D721Med (cell line): ENCODE measurements around the gene H2AZ1.

Source experiments
- DNase-seq: peaks from one replicate; pipeline ENCODE4 v3.0.0; 2011; ENCODE audit warnings: low spot score; ENCODE audit not compliant: insufficient read length
- FAIRE-seq: peaks from 2 replicates; lab custom pipeline; 2011; peaks lifted over from hg19 to GRCh38; lab: Jason Lieb, UNC
- TF ChIP-seq, protein P1 (sequence below): IDR thresholded peaks from 2 replicates; pipeline ENCODE4 v1.5.1; 2012; ENCODE audit warnings: mild to moderate bottlenecking, control low read depth; ENCODE audit not compliant: insufficient read depth; ENCODE audit errors: missing control alignments

The H2AZ1 gene

DNA sequence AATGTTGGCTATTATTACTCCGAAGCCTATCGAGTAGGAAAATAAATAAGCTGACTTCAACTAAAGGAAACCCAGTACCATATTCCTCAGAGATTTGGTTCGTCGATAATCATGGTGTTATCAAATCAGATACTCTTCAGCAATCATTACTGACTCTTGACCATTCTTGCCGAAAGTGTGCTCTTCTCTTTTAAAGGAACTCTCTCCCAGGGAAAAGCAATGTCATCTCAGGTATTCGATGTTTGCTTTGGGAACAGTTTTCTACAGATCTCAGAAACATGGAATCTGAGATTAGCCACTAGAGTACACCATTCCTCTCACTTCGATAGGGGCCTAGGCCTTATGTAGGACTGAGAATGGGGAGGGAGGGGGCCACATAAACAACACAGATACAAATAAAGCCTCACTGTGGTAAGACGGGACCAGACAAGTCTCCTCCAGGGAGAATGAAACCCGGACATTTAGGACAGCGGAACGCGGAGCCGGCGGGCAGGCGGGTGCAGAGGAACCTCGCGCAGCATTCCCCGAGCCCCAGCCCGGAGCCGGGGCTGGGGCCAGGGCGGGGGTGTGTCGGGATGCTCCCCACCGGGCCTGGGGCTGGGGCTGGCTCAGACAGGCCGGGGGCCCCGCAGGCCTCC, 4.2 kb downstream of the H2AZ1 start:
- no peak for FAIRE-seq
- DNase-seq: no peak
- TF ChIP-seq, protein P1, sequence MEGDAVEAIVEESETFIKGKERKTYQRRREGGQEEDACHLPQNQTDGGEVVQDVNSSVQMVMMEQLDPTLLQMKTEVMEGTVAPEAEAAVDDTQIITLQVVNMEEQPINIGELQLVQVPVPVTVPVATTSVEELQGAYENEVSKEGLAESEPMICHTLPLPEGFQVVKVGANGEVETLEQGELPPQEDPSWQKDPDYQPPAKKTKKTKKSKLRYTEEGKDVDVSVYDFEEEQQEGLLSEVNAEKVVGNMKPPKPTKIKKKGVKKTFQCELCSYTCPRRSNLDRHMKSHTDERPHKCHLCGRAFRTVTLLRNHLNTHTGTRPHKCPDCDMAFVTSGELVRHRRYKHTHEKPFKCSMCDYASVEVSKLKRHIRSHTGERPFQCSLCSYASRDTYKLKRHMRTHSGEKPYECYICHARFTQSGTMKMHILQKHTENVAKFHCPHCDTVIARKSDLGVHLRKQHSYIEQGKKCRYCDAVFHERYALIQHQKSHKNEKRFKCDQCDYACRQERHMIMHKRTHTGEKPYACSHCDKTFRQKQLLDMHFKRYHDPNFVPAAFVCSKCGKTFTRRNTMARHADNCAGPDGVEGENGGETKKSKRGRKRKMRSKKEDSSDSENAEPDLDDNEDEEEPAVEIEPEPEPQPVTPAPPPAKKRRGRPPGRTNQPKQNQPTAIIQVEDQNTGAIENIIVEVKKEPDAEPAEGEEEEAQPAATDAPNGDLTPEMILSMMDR: no peak

DNA sequence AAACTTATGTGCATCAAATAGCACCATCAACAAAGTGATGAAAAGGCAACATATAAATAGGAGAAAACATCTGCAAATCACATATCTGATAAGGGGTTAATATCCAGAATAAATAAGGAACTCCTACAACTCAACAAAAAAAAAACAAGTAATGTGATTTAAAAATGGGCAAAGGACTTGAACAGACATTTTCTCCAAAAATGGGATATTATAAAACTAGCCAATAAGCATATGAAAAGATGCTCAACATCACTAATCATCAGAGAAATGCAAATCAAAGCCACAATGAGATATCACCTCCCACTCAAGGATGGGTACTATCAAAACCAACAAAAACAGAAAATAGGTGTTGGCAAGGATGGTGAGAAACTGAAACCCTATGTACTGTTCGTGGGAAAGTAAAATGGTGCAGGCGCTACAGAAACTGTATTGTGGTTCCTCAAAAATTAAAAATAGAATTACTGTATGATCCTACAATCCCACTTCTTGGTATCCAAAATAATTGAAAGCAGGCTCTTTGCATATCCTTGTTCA, 6.1 kb downstream of the H2AZ1 start:
- DNase-seq (no peak), FAIRE-seq (peak; percentile 77)
- TF ChIP-seq, protein P1: no peak

DNA sequence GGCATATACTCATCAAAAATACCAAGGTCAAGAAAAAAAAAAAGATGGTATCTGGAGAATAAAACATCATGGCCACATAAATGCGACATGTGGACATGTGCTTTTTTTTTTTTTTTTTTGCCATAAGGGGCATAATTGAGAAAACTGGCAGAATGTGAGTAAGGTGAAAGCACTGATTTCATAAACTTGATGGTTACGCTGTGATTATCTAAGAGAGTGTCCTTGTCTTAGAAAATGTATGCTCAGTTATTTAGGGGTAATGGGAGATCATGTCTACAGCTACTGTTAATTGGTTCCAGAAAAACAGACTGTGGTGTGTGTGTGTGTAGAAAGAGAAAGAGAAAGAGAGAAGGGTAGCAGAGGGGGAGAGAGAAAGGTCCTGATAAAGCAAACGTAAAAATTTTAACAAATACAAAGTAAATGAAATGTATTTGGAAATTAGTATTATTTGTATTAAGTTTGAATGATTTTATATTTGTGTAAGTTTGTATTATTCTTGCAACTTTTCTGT, 11.8 kb downstream of the H2AZ1 start:
- FAIRE-seq: no peak
- TF ChIP-seq, protein P1: no peak
- no peak for DNase-seq

DNA sequence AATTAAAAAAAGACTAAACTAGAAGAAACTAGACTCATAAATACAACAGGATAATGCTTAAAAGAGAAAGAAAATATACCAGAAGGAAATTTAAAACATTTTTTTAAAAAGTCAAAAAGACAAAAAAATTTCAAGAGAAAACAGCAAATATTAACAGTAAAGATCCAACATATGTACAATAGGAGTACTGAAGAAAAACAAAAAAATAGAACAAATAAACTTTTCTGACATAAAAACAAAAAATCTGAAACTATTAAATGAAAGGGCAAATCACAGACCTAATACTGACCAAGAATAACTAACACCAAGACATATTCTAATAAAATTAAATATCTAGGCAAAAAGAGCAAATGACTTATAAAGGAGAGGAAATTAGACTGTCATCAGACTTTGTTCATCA, 15.2 kb downstream of the H2AZ1 start:
- TF ChIP-seq, protein P1: no peak
- FAIRE-seq: no peak
- no peak for DNase-seq

DNA sequence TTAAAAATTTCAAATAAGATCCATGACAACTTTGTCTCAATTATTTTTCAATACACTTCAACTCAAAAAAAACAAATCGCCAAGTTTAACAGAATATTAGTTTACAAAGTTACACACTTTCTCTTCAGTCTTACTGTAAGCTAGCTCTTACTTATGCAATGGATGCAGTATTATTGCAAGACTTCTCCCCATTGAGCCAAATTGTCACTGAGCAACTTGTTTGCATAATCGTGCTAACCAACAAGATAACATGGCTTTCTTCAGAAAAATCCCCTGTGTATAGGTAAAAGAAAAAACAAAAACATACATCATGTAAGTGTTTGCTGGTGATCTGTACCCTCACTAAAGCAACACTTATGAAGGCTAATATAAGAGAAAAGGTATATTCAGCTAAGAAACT, 22.5 kb downstream of the H2AZ1 start:
- peak; percentile 84 for FAIRE-seq

DNA sequence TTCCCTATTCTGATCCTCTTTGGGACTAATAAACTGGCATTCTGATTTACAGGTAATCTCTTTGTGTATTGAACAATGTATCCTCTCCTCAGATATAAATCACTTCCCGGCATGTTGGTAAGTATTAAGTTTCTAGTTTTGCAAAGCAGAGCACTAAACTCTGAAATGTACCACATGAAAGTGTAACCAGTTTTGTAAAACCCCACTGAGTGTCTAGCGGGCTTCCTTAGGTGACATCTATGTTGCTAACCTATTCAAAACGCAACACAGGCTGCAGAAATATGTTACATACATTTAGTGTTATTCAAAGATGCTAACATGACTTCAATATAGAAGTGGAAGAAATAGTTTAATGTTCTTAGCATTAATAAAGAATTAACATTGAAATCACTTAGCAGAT, 28.9 kb downstream of the H2AZ1 start:
- TF ChIP-seq, protein P1: no peak
- DNase-seq (no peak), FAIRE-seq (no peak)

More for the DNA sequence above, 22.5 kb downstream of the H2AZ1 start:
- DNase-seq: no peak
- TF ChIP-seq, protein P1: no peak

DNA sequence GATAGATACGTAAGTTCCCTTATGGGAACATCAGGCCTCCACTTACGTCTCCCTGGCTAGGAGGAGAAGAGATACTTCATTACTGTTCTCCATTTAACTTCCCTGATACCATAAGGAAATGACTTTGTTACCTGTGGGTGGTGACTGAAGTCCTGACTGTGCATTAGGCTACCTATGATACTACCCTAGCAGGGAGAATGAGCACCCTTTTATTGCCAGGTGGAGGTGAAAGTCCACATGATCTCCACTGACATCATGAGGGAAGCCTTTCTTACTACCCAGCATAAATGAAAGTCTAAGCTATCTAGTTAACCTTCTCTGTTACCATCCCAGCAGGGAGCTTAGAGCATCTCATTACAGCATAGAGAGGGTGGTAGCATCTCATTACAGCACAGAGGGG, 31.4 kb downstream of the H2AZ1 start:
- TF ChIP-seq, protein P1: no peak
- FAIRE-seq (no peak), DNase-seq (no peak)
